Mucosa of rectum (tissue), 2 donors: ENCODE data around the gene WDFY3.

Experiments used
- H3K27ac ChIP-seq, 2 donors: one replicate each; pipeline ENCODE4 v1.7.0; 2013; ENCODE audit warnings: inconsistent platforms in 2 of 2, low read depth in 2 of 2, low read length in 2 of 2
- H3K27me3 ChIP-seq, 2 donors: one replicate each; pipeline ENCODE4 v1.7.0; 2013; ENCODE audit warnings: low read length in 2 of 2; ENCODE audit not compliant: control insufficient read depth in 2 of 2, insufficient read depth in 2 of 2
- H3K36me3 ChIP-seq, 2 donors: one replicate each; pipeline ENCODE4 v1.7.0; 2013; ENCODE audit warnings: low read length in 2 of 2; ENCODE audit not compliant: control insufficient read depth in 2 of 2, insufficient read depth in 2 of 2
- H3K4me1 ChIP-seq, 2 donors: one replicate each; pipeline ENCODE4 v1.7.0; 2013; ENCODE audit warnings: low read length in 2 of 2, mild to moderate bottlenecking in 1 of 2; ENCODE audit not compliant: control insufficient read depth in 2 of 2, insufficient read depth in 2 of 2
- H3K4me3 ChIP-seq, 2 donors: one replicate each; pipeline ENCODE4 v1.7.0; 2013; ENCODE audit warnings: low read length in 2 of 2
- H3K9ac ChIP-seq, 2 donors: one replicate each; pipeline ENCODE4 v1.7.0; 2013; ENCODE audit warnings: low read length in 2 of 2, low read depth in 1 of 2, mild to moderate bottlenecking in 1 of 2
- H3K9me3 ChIP-seq, 2 donors: one replicate each; pipeline ENCODE4 v1.7.0; 2013; ENCODE audit warnings: low read length in 2 of 2; ENCODE audit not compliant: control insufficient read depth in 2 of 2
- donor health status: healthy.
- donor health status: Normal muscosa, but diverticular disease.

The WDFY3 gene

GRCh38 chr4:84870398-84871163 is 95.9 kb downstream of the WDFY3 start:
- Histone ChIP-seq H3K36me3 (no peaks in the 10 kb centered on the region), H3K27me3 (no peaks in the 10 kb centered on the region), H3K27ac (no peak overlapping the region), H3K4me1 (no peaks in the 10 kb centered on the region), H3K4me3 (no peak overlapping the region), H3K9me3 (no peaks in the 10 kb centered on the region), H3K9ac (no peak overlapping the region)

GRCh38 chr4:84866295-84866694 is 100.2 kb downstream of the WDFY3 start:
- Histone ChIP-seq H3K36me3 (no peaks in the 10 kb centered on the region), H3K27me3 (no peaks in the 10 kb centered on the region), H3K9ac (no peak overlapping the region), H3K9me3 (no peaks in the 10 kb centered on the region), H3K27ac (no peak overlapping the region), H3K4me1 (no peaks in the 10 kb centered on the region), H3K4me3 (no peak overlapping the region)

DNA sequence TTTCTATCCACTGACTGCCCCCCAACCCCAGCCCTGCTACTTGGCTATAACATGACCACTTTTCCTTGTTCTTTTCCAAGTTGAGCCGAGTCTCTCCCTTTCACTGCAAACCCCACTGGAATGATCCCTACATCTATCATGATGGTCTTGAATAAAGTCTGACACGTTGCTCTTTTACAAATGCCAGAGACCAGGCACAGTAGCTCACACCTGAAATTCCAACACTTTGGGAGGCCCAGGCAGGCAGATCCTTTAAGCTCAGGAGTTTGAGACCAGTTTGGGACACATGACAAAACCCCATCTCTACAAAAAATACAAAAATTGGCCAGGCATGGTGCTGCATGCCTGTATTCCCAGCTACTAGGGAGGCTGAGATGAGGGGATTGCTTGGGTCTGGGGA is 100.9 kb downstream of the WDFY3 start:
- Histone ChIP-seq H3K4me3 (no peak overlapping the region), H3K9ac (no peak overlapping the region), H3K4me1 (no peaks in the 10 kb centered on the region), H3K27me3 (no peaks in the 10 kb centered on the region), H3K36me3 (no peaks in the 10 kb centered on the region), H3K9me3 (no peaks in the 10 kb centered on the region), H3K27ac (no peak overlapping the region)

DNA sequence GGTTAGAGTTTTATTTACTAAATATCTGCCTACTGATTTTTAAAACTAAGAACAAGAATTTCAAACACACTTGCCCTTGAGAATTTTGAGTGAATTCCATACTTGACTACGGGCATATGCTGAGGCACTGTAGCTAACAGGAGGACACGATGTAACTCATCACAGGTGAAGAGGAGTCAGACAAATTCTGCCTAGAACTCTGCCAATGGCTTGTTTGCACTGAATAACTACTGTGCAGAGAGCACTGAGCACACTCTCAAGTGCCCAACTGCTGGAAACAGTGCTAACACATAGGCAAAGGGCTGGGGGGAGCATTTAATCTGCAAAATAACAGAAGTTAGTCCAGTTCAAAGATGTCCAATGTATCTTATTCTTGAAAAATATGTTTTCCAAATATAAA is 104.4 kb downstream of the WDFY3 start:
- Histone ChIP-seq H3K9ac (no peak overlapping the region), H3K27ac (no peak overlapping the region), H3K27me3 (no peaks in the 10 kb centered on the region), H3K9me3 (no peaks in the 10 kb centered on the region), H3K36me3 (peaks cover 3 to 6% of the 10 kb centered on the region in 2 donors), H3K4me1 (no peaks in the 10 kb centered on the region), H3K4me3 (no peak overlapping the region)

DNA sequence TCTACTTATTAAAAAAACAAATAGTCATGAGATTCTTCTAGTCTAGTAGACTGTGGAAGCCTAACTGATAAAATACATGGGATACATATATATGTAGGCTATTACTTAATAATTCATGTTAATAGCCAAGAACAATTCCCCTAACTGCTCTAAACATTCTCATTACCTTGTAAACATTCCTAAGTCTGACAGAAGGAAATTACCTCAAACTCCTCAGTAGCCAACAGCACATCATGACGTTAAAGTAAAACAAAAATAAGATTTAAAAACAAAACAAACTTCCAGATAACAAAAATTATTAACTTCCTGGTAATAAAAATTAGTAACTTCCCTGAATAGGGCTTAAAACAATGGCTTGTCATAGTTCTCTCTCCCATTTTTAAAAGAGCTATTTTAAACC is 109.2 kb downstream of the WDFY3 start:
- Histone ChIP-seq H3K9ac (no peak overlapping the region), H3K36me3 (peaks cover 3 to 6% of the 10 kb centered on the region in 2 donors), H3K4me3 (no peak overlapping the region)

GRCh38 chr4:84856468-84857049 is 109.9 kb downstream of the WDFY3 start:
- Histone ChIP-seq H3K27ac (no peak overlapping the region), H3K27me3 (no peaks in the 10 kb centered on the region), H3K4me1 (no peaks in the 10 kb centered on the region), H3K4me3 (no peak overlapping the region), H3K9me3 (no peaks in the 10 kb centered on the region), H3K9ac (no peak overlapping the region), H3K36me3 (peaks cover 3 to 6% of the 10 kb centered on the region in 2 donors)

More for the DNA sequence above, 109.2 kb downstream of the WDFY3 start:
- Histone ChIP-seq H3K27me3 (no peaks in the 10 kb centered on the region), H3K27ac (no peak overlapping the region), H3K4me1 (no peaks in the 10 kb centered on the region), H3K9me3 (no peaks in the 10 kb centered on the region)

- no peak overlapping the region for H3K4me3 ChIP-seq
- H3K27me3 ChIP-seq = no peaks in the 10 kb centered on the region
- H3K36me3 ChIP-seq = peaks cover 3 to 6% of the 10 kb centered on the region in 2 donors
- H3K4me1 ChIP-seq = no peaks in the 10 kb centered on the region
- no peak overlapping the region for H3K27ac ChIP-seq
- H3K9ac ChIP-seq = no peak overlapping the region
- no peaks in the 10 kb centered on the region for H3K9me3 ChIP-seq
Measured at GRCh38 chr4:84855774-84856173, 110.7 kb downstream of the WDFY3 start.

GRCh38 chr4:84852081-84852480 is 114.4 kb downstream of the WDFY3 start:
- no peaks in the 10 kb centered on the region for H3K9me3 ChIP-seq
- H3K9ac ChIP-seq = no peak overlapping the region
- peaks cover 9 to 10% of the 10 kb centered on the region in 2 donors for H3K36me3 ChIP-seq
- H3K27ac ChIP-seq = no peak overlapping the region
- no peaks in the 10 kb centered on the region for H3K27me3 ChIP-seq
- no peak overlapping the region for H3K4me3 ChIP-seq
- no peaks in the 10 kb centered on the region for H3K4me1 ChIP-seq

GRCh38 chr4:84849051-84849640 is 117.3 kb downstream of the WDFY3 start:
- H3K27me3 ChIP-seq = no peaks in the 10 kb centered on the region
- H3K27ac ChIP-seq = no peak overlapping the region
- H3K4me3 ChIP-seq = no peak overlapping the region
- no peaks in the 10 kb centered on the region for H3K9me3 ChIP-seq
- H3K36me3 ChIP-seq = peaks cover 10 to 17% of the 10 kb centered on the region in 2 donors
- H3K9ac ChIP-seq = no peak overlapping the region
- H3K4me1 ChIP-seq = no peaks in the 10 kb centered on the region

GRCh38 chr4:84848432-84848831 is 118.1 kb downstream of the WDFY3 start:
- H3K27ac ChIP-seq = no peak overlapping the region
- H3K4me1 ChIP-seq = no peaks in the 10 kb centered on the region
- no peak overlapping the region for H3K4me3 ChIP-seq
- no peak overlapping the region for H3K9ac ChIP-seq
- no peaks in the 10 kb centered on the region for H3K27me3 ChIP-seq
- H3K36me3 ChIP-seq = peaks cover 10 to 17% of the 10 kb centered on the region in 2 donors
- no peaks in the 10 kb centered on the region for H3K9me3 ChIP-seq
